ENCODE data around the gene RBP3. TPM values are rescaled to one million over a fixed set of nuclear protein-coding genes. Genes with fewer than 3 reads are reported as not detected.

Gene RBP3
- total and polyA plus RNA-seq, 8 donors = 0.07 to 0.14 (median 0.09) TPM; not detected in 5

DNA sequence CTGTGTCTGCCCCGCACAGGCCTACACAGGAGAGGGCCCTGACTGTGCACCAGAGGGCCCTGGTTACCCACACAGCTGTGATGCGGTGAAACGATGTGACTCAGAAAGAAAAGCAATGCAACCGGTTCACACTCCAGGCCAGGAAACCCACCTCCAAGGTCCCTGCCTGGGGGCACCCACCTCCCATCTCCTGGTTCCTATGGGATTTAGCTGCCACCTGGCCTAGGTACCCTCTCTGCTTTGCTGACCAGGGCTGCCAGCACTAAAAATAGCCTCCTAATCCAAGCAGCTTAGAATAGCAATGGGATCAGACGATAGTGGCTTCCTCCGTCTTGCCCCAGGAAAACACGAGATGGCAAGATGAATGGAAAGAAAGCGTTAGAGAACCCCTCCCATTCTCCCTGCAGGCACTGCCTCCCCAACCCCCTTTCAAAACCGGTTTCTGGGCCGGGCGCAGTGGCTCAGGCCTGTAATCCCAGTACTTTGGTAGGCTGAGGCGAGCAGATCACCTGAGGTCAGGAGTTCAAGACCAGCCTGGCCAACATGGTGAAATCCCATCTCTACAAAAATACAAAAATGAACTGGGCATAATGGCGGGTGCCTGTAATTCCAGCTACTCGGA lies 12.4 kb downstream of the RBP3 start:
- Histone ChIP-seq H3K27me3 (no peaks in the 10 kb centered on the region), H3K36me3 (no peaks in the 10 kb centered on the region), H3K4me1 (no peaks in the 10 kb centered on the region), H3K4me3 (no peak overlapping the region), H3K27ac (no peak overlapping the region), H3K9me3 (no peaks in the 10 kb centered on the region)
- TF ChIP-seq, protein P1, sequence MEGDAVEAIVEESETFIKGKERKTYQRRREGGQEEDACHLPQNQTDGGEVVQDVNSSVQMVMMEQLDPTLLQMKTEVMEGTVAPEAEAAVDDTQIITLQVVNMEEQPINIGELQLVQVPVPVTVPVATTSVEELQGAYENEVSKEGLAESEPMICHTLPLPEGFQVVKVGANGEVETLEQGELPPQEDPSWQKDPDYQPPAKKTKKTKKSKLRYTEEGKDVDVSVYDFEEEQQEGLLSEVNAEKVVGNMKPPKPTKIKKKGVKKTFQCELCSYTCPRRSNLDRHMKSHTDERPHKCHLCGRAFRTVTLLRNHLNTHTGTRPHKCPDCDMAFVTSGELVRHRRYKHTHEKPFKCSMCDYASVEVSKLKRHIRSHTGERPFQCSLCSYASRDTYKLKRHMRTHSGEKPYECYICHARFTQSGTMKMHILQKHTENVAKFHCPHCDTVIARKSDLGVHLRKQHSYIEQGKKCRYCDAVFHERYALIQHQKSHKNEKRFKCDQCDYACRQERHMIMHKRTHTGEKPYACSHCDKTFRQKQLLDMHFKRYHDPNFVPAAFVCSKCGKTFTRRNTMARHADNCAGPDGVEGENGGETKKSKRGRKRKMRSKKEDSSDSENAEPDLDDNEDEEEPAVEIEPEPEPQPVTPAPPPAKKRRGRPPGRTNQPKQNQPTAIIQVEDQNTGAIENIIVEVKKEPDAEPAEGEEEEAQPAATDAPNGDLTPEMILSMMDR (IDR thresholded peaks at IDR 0.05) = no peak
- intact Hi-C loops (cut with DNase I) = no loop called here
- no peak for ATAC-seq
- DNase-seq = no peak

DNA sequence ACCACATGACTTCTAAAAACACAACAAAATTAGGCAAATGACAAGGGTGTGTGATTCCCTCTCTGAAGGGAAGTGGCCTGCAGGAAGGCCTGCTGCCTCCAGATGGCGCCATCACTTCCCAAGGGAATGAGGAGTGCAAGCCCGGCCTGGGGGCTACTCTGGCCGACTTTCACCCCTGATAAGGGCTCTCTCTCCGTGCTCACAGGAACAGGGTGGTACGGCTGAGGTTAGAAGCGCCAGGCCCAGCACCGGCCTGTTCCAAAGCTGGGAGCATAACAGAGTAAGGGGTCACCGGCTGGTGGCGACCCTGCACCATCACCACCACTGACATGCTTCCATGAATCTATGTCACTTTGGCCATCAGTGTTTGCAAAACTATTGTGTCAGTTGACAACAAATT lies 13.1 kb downstream of the RBP3 start:
- Histone ChIP-seq H3K4me1 (no peaks in the 10 kb centered on the region), H3K4me3 (no peak overlapping the region), H3K36me3 (no peaks in the 10 kb centered on the region), H3K27ac (no peak overlapping the region), H3K9me3 (no peaks in the 10 kb centered on the region), H3K27me3 (no peaks in the 10 kb centered on the region)
- intact Hi-C loops (cut with DNase I) = no loop called here
- ATAC-seq (peak; percentile 84), DNase-seq (no peak)
- TF ChIP-seq, protein P1 (IDR thresholded peaks at IDR 0.05) = peak; percentile 67 to 73

DNA sequence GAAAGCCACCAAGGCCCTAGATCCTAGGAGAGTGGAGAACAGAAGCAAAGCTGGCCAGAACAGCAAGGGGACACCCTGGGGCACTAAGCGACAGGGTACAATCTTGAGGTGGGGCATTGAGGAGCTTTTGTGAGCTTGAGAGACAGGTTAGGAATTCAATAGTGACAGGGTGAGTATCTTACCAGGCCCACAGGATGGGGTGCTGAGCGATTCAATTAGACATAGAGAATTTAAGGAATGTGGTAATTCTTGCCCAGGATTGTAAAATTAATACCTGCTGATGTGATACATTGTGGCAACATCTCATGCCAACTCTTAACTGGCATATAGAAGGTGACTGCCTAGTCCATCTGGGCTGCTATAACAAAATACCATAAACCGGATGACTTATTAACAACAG lies 14.0 kb downstream of the RBP3 start:
- DNase-seq = no peak
- intact Hi-C loops (cut with DNase I) = no loop called here
- H3K4me3 ChIP-seq = no peak overlapping the region
- no peak overlapping the region for H3K27ac ChIP-seq
- no peaks in the 10 kb centered on the region for H3K9me3 ChIP-seq
- no peaks in the 10 kb centered on the region for H3K36me3 ChIP-seq
- H3K27me3 ChIP-seq = no peaks in the 10 kb centered on the region
- H3K4me1 ChIP-seq = no peaks in the 10 kb centered on the region
- ATAC-seq = no peak
- TF ChIP-seq, protein P1 (IDR thresholded peaks at IDR 0.05) = no peak

DNA sequence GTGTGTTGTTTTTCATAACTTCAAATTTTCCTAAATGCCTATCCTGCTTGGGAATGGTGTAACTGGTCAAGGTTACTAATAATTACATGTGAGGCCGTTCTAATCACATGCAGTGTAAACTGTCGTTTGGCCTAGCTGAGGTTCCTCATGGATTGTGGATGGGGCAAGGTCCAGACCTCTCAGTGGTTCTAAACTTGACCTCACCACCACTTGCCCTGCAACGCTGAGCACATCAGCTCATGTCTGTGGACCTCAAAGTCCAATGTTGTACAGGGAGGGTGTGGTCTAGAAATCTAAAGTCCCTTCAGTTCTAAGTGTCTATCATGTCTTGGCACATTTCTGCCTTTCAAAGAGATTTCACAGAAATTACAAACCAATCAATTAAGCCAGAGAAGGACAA lies 15.6 kb downstream of the RBP3 start:
- Histone ChIP-seq H3K27ac (no peak overlapping the region), H3K4me1 (no peaks in the 10 kb centered on the region), H3K9me3 (no peaks in the 10 kb centered on the region), H3K36me3 (no peaks in the 10 kb centered on the region), H3K27me3 (no peaks in the 10 kb centered on the region), H3K4me3 (no peak overlapping the region)
- no peak for DNase-seq
- no peak for ATAC-seq
- intact Hi-C loops (cut with DNase I) = no loop called here
- TF ChIP-seq, protein P1 (IDR thresholded peaks at IDR 0.05) = no peak

DNA sequence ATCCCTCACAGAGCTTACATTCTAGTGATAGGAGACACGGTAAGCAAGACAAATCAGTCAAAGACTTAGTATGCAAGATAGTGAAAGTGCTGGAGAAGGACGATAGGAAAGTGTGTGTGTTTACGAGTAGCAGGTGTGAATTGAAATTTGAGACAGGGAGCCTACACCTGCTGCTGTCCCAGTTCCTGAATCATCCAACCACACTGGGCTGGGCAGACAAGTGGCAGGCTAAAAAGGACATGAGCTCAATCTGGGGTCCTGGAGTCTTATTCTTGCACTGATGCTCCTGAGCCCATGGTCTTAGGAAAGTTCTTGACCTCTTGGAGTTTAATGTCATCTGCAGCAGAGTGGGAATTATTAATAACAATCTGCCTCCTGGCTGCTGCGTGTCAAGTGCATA lies 16.2 kb downstream of the RBP3 start:
- no peaks in the 10 kb centered on the region for H3K9me3 ChIP-seq
- intact Hi-C loops (cut with DNase I) = no loop called here
- DNase-seq (no peak), ATAC-seq (no peak)
- no peaks in the 10 kb centered on the region for H3K4me1 ChIP-seq
- H3K4me3 ChIP-seq = no peak overlapping the region
- H3K27me3 ChIP-seq = no peaks in the 10 kb centered on the region
- H3K36me3 ChIP-seq = no peaks in the 10 kb centered on the region
- TF ChIP-seq, protein P1 (IDR thresholded peaks at IDR 0.05) = no peak
- no peak overlapping the region for H3K27ac ChIP-seq
